CD14-positive monocyte (primary cell): ENCODE measurements around the gene FOXM1. TPM values are rescaled to one million over a fixed set of nuclear protein-coding genes. Genes with fewer than 3 reads are reported as not detected.

Source experiments
- DNase-seq, 3 donors: peaks; one replicate each; pipeline ENCODE4 v3.0.0-alpha.2; 2011 to 2022
- H2AFZ ChIP-seq: 2 replicates; pipeline ENCODE4 v1.6.0; 2012; ENCODE audit warnings: mild to moderate bottlenecking, low read depth, low read length, inconsistent platforms; ENCODE audit not compliant: insufficient read depth, poor library complexity, severe bottlenecking
- H3K27ac ChIP-seq, 2 donors: 1 replicate in 1 of 2; 2 replicates in 1 of 2; pipeline ENCODE4 v1.5.1; 2012 to 2013; ENCODE audit warnings: low read length in 2 of 2, control low read depth in 1 of 2, inconsistent platforms in 1 of 2, low read depth in 1 of 2, mild to moderate bottlenecking in 1 of 2
- H3K27me3 ChIP-seq, 2 donors: one replicate each; pipeline versions ENCODE4 v1.6.0 to v1.6.1; 2011 to 2013; ENCODE audit warnings: low read length in 2 of 2; ENCODE audit not compliant: control insufficient read depth in 2 of 2, insufficient read depth in 2 of 2
- H3K36me3 ChIP-seq, 2 donors: replicated peaks in 1 of 2; 1 replicate in 1 of 2; 2 replicates in 1 of 2; pipeline versions ENCODE4 v1.5.1 to v1.6.1; 2012 to 2013; ENCODE audit warnings: low read length in 2 of 2, control low read depth in 1 of 2, inconsistent platforms in 1 of 2, mild to moderate bottlenecking in 1 of 2; ENCODE audit not compliant: insufficient read depth in 2 of 2, control insufficient read depth in 1 of 2
- H3K4me1 ChIP-seq, 2 donors: 1 replicate in 1 of 2; 2 replicates in 1 of 2; pipeline versions ENCODE4 v1.5.1 to v1.6.1; 2012 to 2013; ENCODE audit warnings: low read length in 2 of 2, control low read depth in 1 of 2, inconsistent platforms in 1 of 2, mild to moderate bottlenecking in 1 of 2, moderate library complexity in 1 of 2; ENCODE audit not compliant: insufficient read depth in 2 of 2, control insufficient read depth in 1 of 2
- H3K4me2 ChIP-seq: replicated peaks from 2 replicates; pipeline ENCODE3; 2012; ENCODE audit warnings: low read length, moderate library complexity, mild to moderate bottlenecking; ENCODE audit not compliant: poor library complexity, severe bottlenecking; ENCODE audit errors: extremely low read depth
- H3K4me3 ChIP-seq, 3 experiments: fragments of 200-600 bp in 1 of 3; sonication (generic) in 1 of 3; replicated peaks in 1 of 3; 1 replicate in 2 of 3; 2 replicates in 1 of 3; pipeline ENCODE4 v1.5.1; 2011 to 2013; ENCODE audit warnings: low read length in 3 of 3, mild to moderate bottlenecking in 3 of 3, control low read depth in 2 of 3, low read depth in 2 of 3, inconsistent platforms in 1 of 3, moderate library complexity in 1 of 3
- H3K79me2 ChIP-seq: 2 replicates; pipeline ENCODE4 v1.6.0; 2012; ENCODE audit warnings: mild to moderate bottlenecking, control low read depth, inconsistent platforms, low read length, moderate library complexity; ENCODE audit not compliant: insufficient read depth
- H3K9ac ChIP-seq: 2 replicates; pipeline ENCODE4 v1.6.0; 2017; ENCODE audit warnings: low read length, mild to moderate bottlenecking; ENCODE audit not compliant: insufficient read depth, poor library complexity, severe bottlenecking
- H3K9me3 ChIP-seq, 2 donors: replicated peaks in 1 of 2; 1 replicate in 1 of 2; 2 replicates in 1 of 2; pipeline versions ENCODE4 v1.5.1 to v1.6.1; 2012 to 2013; ENCODE audit warnings: low read length in 2 of 2, control low read depth in 1 of 2; ENCODE audit not compliant: control insufficient read depth in 1 of 2, insufficient read depth in 1 of 2
- H4K20me1 ChIP-seq: 2 replicates; pipeline ENCODE4 v1.6.0; 2012; ENCODE audit warnings: mild to moderate bottlenecking, low read length, control low read depth, moderate library complexity; ENCODE audit not compliant: insufficient read depth
- H3K27ac Mint-ChIP-seq, 7 donors: one replicate each; pipeline ENCODE4 v1.8.0; 2020; ENCODE audit warnings: mild to moderate bottlenecking in 7 of 7, mixed read lengths in 7 of 7, moderate library complexity in 6 of 7, inconsistent platforms in 2 of 7
- H3K27me3 Mint-ChIP-seq, 3 donors: one replicate each; pipeline ENCODE4 v1.8.0; 2021 to 2022; ENCODE audit warnings: low read depth in 3 of 3, mild to moderate bottlenecking in 3 of 3, mixed read lengths in 3 of 3, moderate library complexity in 3 of 3, inconsistent platforms in 1 of 3
- H3K36me3 Mint-ChIP-seq, 2 donors: one replicate each; pipeline ENCODE4 v1.8.0; 2020; ENCODE audit warnings: mixed read lengths in 2 of 2, inconsistent platforms in 1 of 2, mild to moderate bottlenecking in 1 of 2
- H3K4me1 Mint-ChIP-seq: one replicate; pipeline ENCODE4 v1.8.0; 2020; ENCODE audit warnings: mild to moderate bottlenecking, mixed read lengths
- H3K4me3 Mint-ChIP-seq, 2 donors: one replicate each; pipeline ENCODE4 v1.8.0; 2020; ENCODE audit warnings: mild to moderate bottlenecking in 2 of 2, mixed read lengths in 2 of 2, moderate library complexity in 1 of 2
- H3K9me3 Mint-ChIP-seq, 7 donors: one replicate each; pipeline ENCODE4 v1.8.0; 2020 to 2022; ENCODE audit warnings: mixed read lengths in 7 of 7, mild to moderate bottlenecking in 6 of 7, moderate library complexity in 6 of 7, inconsistent platforms in 2 of 7
- CTCF ChIP-seq: fragments of 200-600 bp; IDR thresholded peaks from one replicate; pipeline ENCODE4 v1.8.0; 2022; ENCODE audit warnings: antibody characterized with exemption, mild to moderate bottlenecking
- WGBS: methylation state at CpG from one replicate; pipeline ENCODE4 v1.1.5; 2013; ENCODE audit warnings: missing lambda C conversion rate; ENCODE audit not compliant: insufficient coverage; 5-methylcytosine and 5-hydroxymethylcytosine counted together
- intact Hi-C, 2 donors: fragments of 100-400 bp; cut with micrococcal nuclease; formaldehyde crosslinking; loops; one replicate each; pipeline versions ENCODE4 v1.15.0 to v1.15.1; 2023
- polyA plus RNA-seq, 3 donors: library from polyadenylated mRNA; depleted of rRNA in 1 of 3; unstranded in 2 of 3; stranded (reverse) in 1 of 3; fragments of 300-500 nt in 2 of 3; fragments of >200 nt in 1 of 3; fragmentation: Illumina TruSeq in 2 of 3; gene quantifications; 1 replicate in 2 of 3; 2 replicates in 1 of 3; pipeline ENCODE4 v1.2.3, GENCODE V29; 2012 to 2021

Gene FOXM1
- polyA plus RNA-seq, 3 donors, result 0.03 TPM; not detected in 2

GRCh38 chr12:2919249-2919648 lies 42.3 kb upstream of the FOXM1 start:
- 60% methylated on average over 1 of the region's 2 CpGs for WGBS
- H3K27me3 Mint-ChIP-seq, result peaks cover 0 to 2% (median 0%) of the 10 kb centered on the region in 3 donors
- no peak overlapping the region for H3K4me3 Mint-ChIP-seq
- H3K4me1 Mint-ChIP-seq, result no peaks in the 10 kb centered on the region
- Histone ChIP-seq H3K9me3 (no peaks in the 10 kb centered on the region), H4K20me1 (no peaks in the 10 kb centered on the region), H2AFZ (no peak overlapping the region), H3K4me2 (no peak overlapping the region), H3K27ac (no peak overlapping the region), H3K4me1 (no peaks in the 10 kb centered on the region), H3K27me3 (no peaks in the 10 kb centered on the region), H3K79me2 (no peaks in the 10 kb centered on the region), H3K4me3 (no peak overlapping the region), H3K9ac (no peak overlapping the region), H3K36me3 (no peaks in the 10 kb centered on the region)
- H3K27ac Mint-ChIP-seq, result no peak overlapping the region
- intact Hi-C loops, result no loop called here
- peaks cover 4 to 10% of the 10 kb centered on the region in 2 donors for H3K36me3 Mint-ChIP-seq
- DNase-seq, result no peak
- TF ChIP-seq CTCF, result no peak
- H3K9me3 Mint-ChIP-seq, result no peaks in the 10 kb centered on the region

GRCh38 chr12:2912216-2912575 lies 35.2 kb upstream of the FOXM1 start:
- H3K4me1 Mint-ChIP-seq, result no peaks in the 10 kb centered on the region

More at GRCh38 chr12:2912216-2912575, 35.2 kb upstream of the FOXM1 start:
- TF ChIP-seq CTCF, result no peak
- H3K27me3 Mint-ChIP-seq, result peaks cover 0 to 3% (median 0%) of the 10 kb centered on the region in 3 donors
- H3K9me3 ChIP-seq, result no peaks in the 10 kb centered on the region
- no peak overlapping the region for H3K4me3 ChIP-seq
- H3K36me3 ChIP-seq, result no peaks in the 10 kb centered on the region
- no peak overlapping the region for H3K4me3 Mint-ChIP-seq
- no peaks in the 10 kb centered on the region for H3K27me3 ChIP-seq
- H3K4me1 ChIP-seq, result no peaks in the 10 kb centered on the region
- no peak for DNase-seq
- no peak overlapping the region for H3K27ac ChIP-seq
- H3K36me3 Mint-ChIP-seq, result peaks cover 0 to 2% of the 10 kb centered on the region in 2 donors
- H3K79me2 ChIP-seq, result no peaks in the 10 kb centered on the region
- no peak overlapping the region for H2AFZ ChIP-seq
- H4K20me1 ChIP-seq, result no peaks in the 10 kb centered on the region
- no peak overlapping the region for H3K4me2 ChIP-seq
- no peaks in the 10 kb centered on the region for H3K9me3 Mint-ChIP-seq
- no peak overlapping the region for H3K27ac Mint-ChIP-seq
- intact Hi-C loops, result no loop called here
- WGBS, result 100% methylated on average over 2 of the region's 3 CpGs
- H3K9ac ChIP-seq, result no peak overlapping the region
